ENCODE measurements around the gene TSPAN18. TPM values are rescaled to one million over a fixed set of nuclear protein-coding genes. Genes with fewer than 3 reads are reported as not detected.
A peak's percentile ranks its signal among the peaks of the same experiment; 100 is the strongest.

The TSPAN18 gene
- total and polyA plus RNA-seq, 4 experiments from 2014 or later, result 7.3 to 48.6 (median 18.2) TPM

GRCh38 chr11:44718612-44719390, 8.0 kb upstream of the TSPAN18 start:
- Histone ChIP-seq H3K27me3 (ENCODE audit: insufficient read depth, low read length) (no peaks in the 10 kb centered on the region), H3K27ac (ENCODE audit: low read depth, low read length) (no peak overlapping the region), H3K9me3 (ENCODE audit: control insufficient read depth in 1 of 2, low read length in 2 of 2) (no peaks in the 10 kb centered on the region), H3K36me3 (ENCODE audit: insufficient read depth, low read length) (no peaks in the 10 kb centered on the region), H3K4me1 (ENCODE audit: insufficient read depth, low read length) (no peaks in the 10 kb centered on the region), H3K4me3 (ENCODE audit: low read length in 2 of 2) (no peak overlapping the region)
- no peak overlapping the region for H3K4me3 Mint-ChIP-seq
- DNase-seq, result no peak
- ChIA-PET CTCF (ENCODE audit: partially characterized antibody) (interaction anchor here (0.9 kb wide), 1 partner anchor 37 kb away, joined by 3 read pairs; no protein-coding TSS in a partner anchor), POLR2A (ENCODE audit: partially characterized antibody) (no interaction called here)
- H3K36me3 Mint-ChIP-seq, result no peaks in the 10 kb centered on the region
- H3K27ac Mint-ChIP-seq, result peak overlapping the region in 1 of 7 donors; percentile 23
- intact Hi-C loops (cut with micrococcal nuclease), result no loop called here
- H3K27me3 Mint-ChIP-seq, result peaks cover 0 to 2% of the 10 kb centered on the region in 2 donors
- no peaks in the 10 kb centered on the region for H3K9me3 Mint-ChIP-seq
- H3K4me1 Mint-ChIP-seq, result peaks cover 2 to 12% (median 7%) of the 10 kb centered on the region in 4 donors

- no peak for DNase-seq
- peak overlapping the region; percentile 3 to 96 (median 70) for H3K27ac Mint-ChIP-seq
- H3K4me1 Mint-ChIP-seq, result peaks cover 29 to 44% (median 36%) of the 10 kb centered on the region in 4 donors
- H3K36me3 Mint-ChIP-seq, result peaks cover 0 to 13% of the 10 kb centered on the region in 2 donors
- Histone ChIP-seq H3K27ac (ENCODE audit: low read depth, low read length) (peak overlapping the region; percentile 62), H3K9me3 (ENCODE audit: control insufficient read depth in 1 of 2, low read length in 2 of 2) (no peaks in the 10 kb centered on the region), H3K4me1 (ENCODE audit: insufficient read depth, low read length) (peaks cover 37% of the 10 kb centered on the region), H3K27me3 (ENCODE audit: insufficient read depth, low read length) (no peaks in the 10 kb centered on the region), H3K36me3 (ENCODE audit: insufficient read depth, low read length) (no peaks in the 10 kb centered on the region), H3K4me3 (ENCODE audit: low read length in 2 of 2) (no peak overlapping the region)
- peaks cover 0 to 2% (median 0%) of the 10 kb centered on the region in 8 donors for H3K9me3 Mint-ChIP-seq
- H3K4me3 Mint-ChIP-seq, result peak overlapping the region in 7 of 8 donors; percentile 72 to 96 (median 84)
- intact Hi-C loops (cut with micrococcal nuclease), result loop anchor here (5.0 kb wide), 1 partner anchor 158 kb away; the partner anchor contains the start of gene CD82
- H3K27me3 Mint-ChIP-seq, result no peaks in the 10 kb centered on the region
- ChIA-PET POLR2A (ENCODE audit: partially characterized antibody) (interaction anchor here (0.6 to 2.1 kb wide), 7 partner anchors 10 to 246 kb away, joined by 3 to 15 read pairs (median 3); no protein-coding TSS in a partner anchor), CTCF (ENCODE audit: partially characterized antibody) (interaction anchor here (0.8 to 3.6 kb wide), 7 partner anchors 9 to 64 kb away, joined by 3 to 14 read pairs (median 3); no protein-coding TSS in a partner anchor)
These were observed 1.6 kb upstream of the TSPAN18 start for GRCh38 chr11:44725016-44725685.

DNA sequence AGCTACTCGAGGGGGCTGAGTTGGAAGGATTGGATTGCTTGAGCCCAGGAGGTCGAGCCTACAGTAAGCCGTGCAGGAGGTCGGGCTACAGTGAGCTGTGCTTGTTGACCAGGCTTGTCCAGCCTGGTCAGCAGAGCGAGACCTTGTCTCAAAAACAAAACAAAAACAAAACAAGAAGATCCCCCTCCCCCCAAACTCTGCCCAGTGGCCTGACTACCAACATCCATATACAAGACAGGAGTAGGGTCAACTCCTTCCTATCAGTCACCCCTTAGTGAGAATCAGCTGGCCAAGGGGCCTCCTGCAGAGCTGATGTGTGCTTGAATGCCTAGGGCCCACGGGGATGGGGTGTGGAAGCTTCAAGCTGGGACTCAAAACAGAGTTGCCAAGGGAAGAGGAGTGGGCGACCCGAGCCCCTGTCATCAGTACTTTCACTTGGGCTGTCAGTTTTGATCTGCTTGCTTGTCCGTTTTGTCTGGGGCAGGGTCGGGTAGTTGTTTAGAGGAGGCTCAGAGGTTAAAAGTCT, 942 bp upstream of the TSPAN18 start:
- Mint-ChIP-seq H3K36me3 (peaks cover 0 to 13% of the 10 kb centered on the region in 2 donors), H3K27ac (peak overlapping the region; percentile 70 to 96 (median 91)), H3K27me3 (no peaks in the 10 kb centered on the region), H3K4me1 (peaks cover 31 to 51% (median 40%) of the 10 kb centered on the region in 4 donors), H3K4me3 (peak overlapping the region; percentile 72 to 96 (median 84)), H3K9me3 (peaks cover 0 to 2% (median 0%) of the 10 kb centered on the region in 8 donors)
- POLR2A ChIA-PET (ENCODE audit: partially characterized antibody), result interaction anchor here (0.6 to 2.1 kb wide), 9 partner anchors 10 to 246 kb away, joined by 3 to 15 read pairs (median 3); no protein-coding TSS in a partner anchor
- intact Hi-C loops (cut with micrococcal nuclease), result loop anchor here (2.0 to 5.0 kb wide), 2 partner anchors 105 to 159 kb away; partner anchors contain the start of gene CD82
- H3K36me3 ChIP-seq (ENCODE audit: insufficient read depth, low read length), result no peaks in the 10 kb centered on the region
- H3K9me3 ChIP-seq (ENCODE audit: control insufficient read depth in 1 of 2, low read length in 2 of 2), result no peaks in the 10 kb centered on the region
- peaks cover 42% of the 10 kb centered on the region for H3K4me1 ChIP-seq (ENCODE audit: insufficient read depth, low read length)
- H3K4me3 ChIP-seq (ENCODE audit: low read length in 2 of 2), result peak overlapping the region in 1 of 2 donors; percentile 52
- H3K27me3 ChIP-seq (ENCODE audit: insufficient read depth, low read length), result no peaks in the 10 kb centered on the region
- peak overlapping the region; percentile 62 for H3K27ac ChIP-seq (ENCODE audit: low read depth, low read length)
- no peak for DNase-seq
- CTCF ChIA-PET (ENCODE audit: partially characterized antibody), result interaction anchor here (0.6 to 3.6 kb wide), 10 partner anchors 9 to 185 kb away, joined by 3 to 14 read pairs (median 4); no protein-coding TSS in a partner anchor

DNA sequence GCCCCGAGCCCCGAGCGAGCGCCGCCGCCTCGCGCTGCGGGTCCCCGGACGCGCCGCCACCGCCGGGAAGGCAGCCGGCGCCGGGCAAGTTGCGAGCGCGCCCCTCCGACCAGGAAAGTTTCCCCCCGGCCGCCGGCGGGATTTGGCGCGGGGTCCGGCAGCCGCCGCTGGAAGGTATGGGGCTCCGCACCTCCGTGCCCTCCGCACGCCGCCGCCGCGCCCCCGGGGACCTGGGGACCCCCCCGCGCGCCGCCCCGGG, 281 bp downstream of the TSPAN18 start:
- no peaks in the 10 kb centered on the region for H3K9me3 ChIP-seq (ENCODE audit: control insufficient read depth in 1 of 2, low read length in 2 of 2)

GRCh38 chr11:44727373-44728287, 868 bp downstream of the TSPAN18 start:
- peak overlapping the region; percentile 66 for H3K27ac ChIP-seq (ENCODE audit: low read depth, low read length)
- peaks cover 57% of the 10 kb centered on the region for H3K4me1 ChIP-seq (ENCODE audit: insufficient read depth, low read length)
- ChIA-PET CTCF (ENCODE audit: partially characterized antibody) (interaction anchor here (0.6 to 3.6 kb wide), 2 partner anchors 9 to 48 kb away, joined by 3 to 14 read pairs; no protein-coding TSS in a partner anchor), POLR2A (ENCODE audit: partially characterized antibody) (interaction anchor here (0.9 kb wide), 1 partner anchor 11 kb away, joined by 3 read pairs; no protein-coding TSS in a partner anchor)
- intact Hi-C loops (cut with micrococcal nuclease), result loop anchor here (1.0 to 5.0 kb wide), 7 partner anchors 19 to 184 kb away; partner anchors contain the start of gene CD82
- Mint-ChIP-seq H3K4me3 (peak overlapping the region; percentile 86 to 94 (median 92)), H3K27ac (peak overlapping the region; percentile 86 to 94 (median 93)), H3K9me3 (peaks cover 0 to 3% (median 0%) of the 10 kb centered on the region in 8 donors), H3K4me1 (peaks cover 43 to 64% (median 53%) of the 10 kb centered on the region in 4 donors), H3K36me3 (peaks cover 4 to 13% of the 10 kb centered on the region in 2 donors), H3K27me3 (no peaks in the 10 kb centered on the region)
- peak overlapping the region; percentile 17 to 74 for H3K4me3 ChIP-seq (ENCODE audit: low read length in 2 of 2)
- peak; percentile 77 to 82 (median 79) for DNase-seq
- no peaks in the 10 kb centered on the region for H3K27me3 ChIP-seq (ENCODE audit: insufficient read depth, low read length)
- H3K9me3 ChIP-seq (ENCODE audit: control insufficient read depth in 1 of 2, low read length in 2 of 2), result no peaks in the 10 kb centered on the region
- no peaks in the 10 kb centered on the region for H3K36me3 ChIP-seq (ENCODE audit: insufficient read depth, low read length)

More for the DNA sequence above, 281 bp downstream of the TSPAN18 start:
- DNase-seq, result peak in 3 of 5 donors; percentile 25 to 36 (median 30)
- Histone ChIP-seq H3K27me3 (ENCODE audit: insufficient read depth, low read length) (no peaks in the 10 kb centered on the region), H3K4me1 (ENCODE audit: insufficient read depth, low read length) (peaks cover 52% of the 10 kb centered on the region), H3K36me3 (ENCODE audit: insufficient read depth, low read length) (no peaks in the 10 kb centered on the region), H3K4me3 (ENCODE audit: low read length in 2 of 2) (peak overlapping the region in 1 of 2 donors; percentile 74), H3K27ac (ENCODE audit: low read depth, low read length) (peak overlapping the region; percentile 66)
- Mint-ChIP-seq H3K4me3 (peak overlapping the region in 1 of 8 donors; percentile 90), H3K27me3 (no peaks in the 10 kb centered on the region), H3K27ac (no peak overlapping the region), H3K4me1 (peaks cover 38 to 58% (median 50%) of the 10 kb centered on the region in 4 donors), H3K9me3 (peaks cover 0 to 2% (median 0%) of the 10 kb centered on the region in 8 donors), H3K36me3 (peaks cover 0 to 13% of the 10 kb centered on the region in 2 donors)
- intact Hi-C loops (cut with micrococcal nuclease), result loop anchor here (2.0 to 5.0 kb wide), 2 partner anchors 106 to 160 kb away; partner anchors contain the start of gene CD82
- POLR2A ChIA-PET (ENCODE audit: partially characterized antibody), result interaction anchor here (0.9 to 2.1 kb wide), 2 partner anchors 11 to 46 kb away, joined by 3 to 15 read pairs; no protein-coding TSS in a partner anchor
- CTCF ChIA-PET (ENCODE audit: partially characterized antibody), result interaction anchor here (0.6 to 3.6 kb wide), 3 partner anchors 9 to 49 kb away, joined by 3 to 14 read pairs (median 4); no protein-coding TSS in a partner anchor

DNA sequence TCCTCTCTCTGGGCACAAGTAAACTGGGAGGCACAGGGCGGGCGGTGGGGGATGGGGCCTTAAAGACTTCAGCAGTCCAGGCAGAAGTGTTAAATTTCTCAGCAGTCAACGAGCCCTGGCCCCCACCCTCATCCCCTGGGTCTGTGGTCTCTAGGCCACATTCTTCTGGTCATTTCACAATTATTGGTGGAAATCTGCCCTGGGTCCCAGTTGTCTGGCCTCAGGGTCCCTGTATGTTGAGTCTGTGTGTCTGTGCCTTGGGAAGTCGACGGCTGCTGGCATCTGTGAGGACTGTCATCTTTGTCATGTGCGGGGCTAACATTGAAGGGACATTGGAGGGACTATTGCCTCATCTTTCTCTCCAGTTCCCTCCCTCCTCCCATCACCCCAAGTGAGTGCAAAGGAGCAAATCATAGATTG, 1.7 kb downstream of the TSPAN18 start:
- intact Hi-C loops (cut with micrococcal nuclease), result loop anchor here (1.0 to 5.0 kb wide), 6 partner anchors 18 to 183 kb away; partner anchors contain the start of gene CD82
- Histone ChIP-seq H3K9me3 (ENCODE audit: control insufficient read depth in 1 of 2, low read length in 2 of 2) (no peaks in the 10 kb centered on the region), H3K27ac (ENCODE audit: low read depth, low read length) (no peak overlapping the region), H3K27me3 (ENCODE audit: insufficient read depth, low read length) (no peaks in the 10 kb centered on the region), H3K36me3 (ENCODE audit: insufficient read depth, low read length) (no peaks in the 10 kb centered on the region), H3K4me3 (ENCODE audit: low read length in 2 of 2) (peak overlapping the region; percentile 4 to 74), H3K4me1 (ENCODE audit: insufficient read depth, low read length) (peaks cover 63% of the 10 kb centered on the region)
- peak overlapping the region; percentile 86 to 94 (median 92) for H3K4me3 Mint-ChIP-seq
- ChIA-PET CTCF (ENCODE audit: partially characterized antibody) (interaction anchor here (1.0 to 3.1 kb wide), 4 partner anchors 22 to 183 kb away, joined by 3 to 28 read pairs (median 4); no protein-coding TSS in a partner anchor), POLR2A (ENCODE audit: partially characterized antibody) (interaction anchor here (1.5 kb wide), 1 partner anchor 19 kb away, joined by 3 read pairs; no protein-coding TSS in a partner anchor)
- peaks cover 10 to 21% of the 10 kb centered on the region in 2 donors for H3K36me3 Mint-ChIP-seq
- peak overlapping the region; percentile 76 to 94 (median 91) for H3K27ac Mint-ChIP-seq
- peaks cover 0 to 3% (median 0%) of the 10 kb centered on the region in 8 donors for H3K9me3 Mint-ChIP-seq
- peaks cover 52 to 73% (median 61%) of the 10 kb centered on the region in 4 donors for H3K4me1 Mint-ChIP-seq
- DNase-seq, result no peak
- no peaks in the 10 kb centered on the region for H3K27me3 Mint-ChIP-seq
